AG20443 (cell line): ENCODE results near the gene SREK1IP1.
"Not testable (repeated sequence)": the region's sequence is repeated elsewhere in the genome, so short reads cannot be mapped to it uniquely, and the experiment has no call there.

ENCODE experiments used
- DNase-seq: peaks from one replicate; pipeline ENCODE4 v3.0.0; 2012; ENCODE audit warnings: low spot score, mixed read lengths

Gene SREK1IP1

GRCh38 chr5:64763948-64764503 lies 4.5 kb downstream of the SREK1IP1 start:
- no peak for DNase-seq

- no peak for DNase-seq
Observed at GRCh38 chr5:64759960-64760660, 8.4 kb downstream of the SREK1IP1 start.

- DNase-seq = no peak
Observed at GRCh38 chr5:64758901-64759300, 9.6 kb downstream of the SREK1IP1 start.

- DNase-seq = no peak
Observed at GRCh38 chr5:64754066-64754465, 14.4 kb downstream of the SREK1IP1 start.

- DNase-seq = no peak
Observed at GRCh38 chr5:64749385-64749784, 19.1 kb downstream of the SREK1IP1 start.

GRCh38 chr5:64746446-64746845 lies 22.0 kb downstream of the SREK1IP1 start:
- no peak for DNase-seq

- DNase-seq = no peak
Observed at GRCh38 chr5:64744914-64745313, 23.6 kb downstream of the SREK1IP1 start.

- DNase-seq = no peak
Observed at GRCh38 chr5:64742821-64743220, 25.7 kb downstream of the SREK1IP1 start.

- DNase-seq = no peak
Observed at GRCh38 chr5:64742411-64742810, 26.1 kb downstream of the SREK1IP1 start.

- no peak for DNase-seq
Observed at GRCh38 chr5:64727150-64727549, 41.3 kb downstream of the SREK1IP1 start.

GRCh38 chr5:64722588-64722987 lies 45.9 kb downstream of the SREK1IP1 start:
- no peak for DNase-seq

- not testable (repeated sequence) for DNase-seq
Observed at GRCh38 chr5:64714495-64714894, 54.0 kb downstream of the SREK1IP1 start.

- DNase-seq = no peak
Observed at GRCh38 chr5:64707191-64707590, 61.3 kb downstream of the SREK1IP1 start.

- not testable (repeated sequence) for DNase-seq
Observed at GRCh38 chr5:64706074-64706473, 62.4 kb downstream of the SREK1IP1 start.

- DNase-seq = no peak
Observed at GRCh38 chr5:64700765-64701164, 67.7 kb downstream of the SREK1IP1 start.

GRCh38 chr5:64696414-64696813 lies 72.1 kb downstream of the SREK1IP1 start:
- not testable (repeated sequence) for DNase-seq

GRCh38 chr5:64693636-64694035 lies 74.9 kb downstream of the SREK1IP1 start:
- no peak for DNase-seq

GRCh38 chr5:64691291-64691690 lies 77.2 kb downstream of the SREK1IP1 start:
- DNase-seq = no peak

GRCh38 chr5:64690417-64691151 lies 77.9 kb downstream of the SREK1IP1 start, which contains the start of gene SHISAL2B:
SHISAL2B (plus strand) TSS chr5:64690503; CDS start chr5:64690624, 121 bp downstream.
- DNase-seq = peak; percentile 38

- no peak for DNase-seq
Observed at GRCh38 chr5:64690104-64690416, 78.4 kb downstream of the SREK1IP1 start.

- no peak for DNase-seq
Observed at GRCh38 chr5:64688965-64689364, 79.5 kb downstream of the SREK1IP1 start.

- DNase-seq = no peak
Observed at GRCh38 chr5:64688391-64688790, 80.1 kb downstream of the SREK1IP1 start.

GRCh38 chr5:64685866-64686265 lies 82.6 kb downstream of the SREK1IP1 start:
- no peak for DNase-seq
